HL-60 (cell line): ENCODE measurements around the gene TRIP10.

ENCODE experiments used
- GABPA ChIP-seq: IDR thresholded peaks from 2 replicates; pipeline ENCODE4 v1.6.1; 2012; ENCODE audit warnings: low read depth
- POLR2AphosphoS5 ChIP-seq: IDR thresholded peaks from 2 replicates; pipeline ENCODE4 v1.6.1; 2012; ENCODE audit warnings: low read depth
- SPI1 ChIP-seq: IDR thresholded peaks from 2 replicates; pipeline ENCODE4 v1.6.1; 2012; ENCODE audit warnings: low read depth, mild to moderate bottlenecking, borderline replicate concordance
- TF ChIP-seq, protein P1 (sequence below): IDR thresholded peaks from 2 replicates; pipeline ENCODE4 v1.6.1; 2012; ENCODE audit warnings: low read depth; ENCODE audit not compliant: insufficient replicate concordance
- TF ChIP-seq, protein P2 (sequence below): IDR thresholded peaks from one replicate; pipeline ENCODE4 v1.5.1; 2011; ENCODE audit warnings: low read length, control low read depth, inconsistent platforms; ENCODE audit not compliant: insufficient read depth

DNA sequence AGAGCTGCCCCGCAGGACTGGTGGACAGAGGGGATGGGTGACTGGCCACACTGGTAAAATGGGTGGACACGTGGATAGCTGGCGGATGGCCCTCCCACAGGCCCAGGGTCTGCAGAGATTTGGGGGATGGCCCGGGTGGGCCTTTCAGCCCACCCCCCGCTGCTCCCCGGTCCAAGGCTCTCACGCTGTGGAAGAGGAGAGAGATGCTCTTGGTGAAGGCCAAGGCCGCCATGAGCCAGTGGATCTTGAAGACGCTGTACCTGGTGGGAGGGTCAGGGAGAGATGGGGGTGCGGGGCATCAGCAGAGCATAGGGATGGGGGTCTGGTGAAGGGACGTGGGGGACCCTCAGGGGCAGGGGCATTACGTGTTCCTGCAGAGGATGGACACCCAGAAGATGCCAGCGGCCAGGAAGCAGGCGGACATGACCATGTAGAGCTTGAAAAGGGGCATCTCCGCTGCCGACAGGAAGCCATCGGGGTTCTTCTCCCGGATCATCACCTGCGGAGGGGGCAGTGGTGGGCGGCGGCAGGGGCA, 6.6 kb upstream of the TRIP10 start:
- TF ChIP-seq, protein P1, sequence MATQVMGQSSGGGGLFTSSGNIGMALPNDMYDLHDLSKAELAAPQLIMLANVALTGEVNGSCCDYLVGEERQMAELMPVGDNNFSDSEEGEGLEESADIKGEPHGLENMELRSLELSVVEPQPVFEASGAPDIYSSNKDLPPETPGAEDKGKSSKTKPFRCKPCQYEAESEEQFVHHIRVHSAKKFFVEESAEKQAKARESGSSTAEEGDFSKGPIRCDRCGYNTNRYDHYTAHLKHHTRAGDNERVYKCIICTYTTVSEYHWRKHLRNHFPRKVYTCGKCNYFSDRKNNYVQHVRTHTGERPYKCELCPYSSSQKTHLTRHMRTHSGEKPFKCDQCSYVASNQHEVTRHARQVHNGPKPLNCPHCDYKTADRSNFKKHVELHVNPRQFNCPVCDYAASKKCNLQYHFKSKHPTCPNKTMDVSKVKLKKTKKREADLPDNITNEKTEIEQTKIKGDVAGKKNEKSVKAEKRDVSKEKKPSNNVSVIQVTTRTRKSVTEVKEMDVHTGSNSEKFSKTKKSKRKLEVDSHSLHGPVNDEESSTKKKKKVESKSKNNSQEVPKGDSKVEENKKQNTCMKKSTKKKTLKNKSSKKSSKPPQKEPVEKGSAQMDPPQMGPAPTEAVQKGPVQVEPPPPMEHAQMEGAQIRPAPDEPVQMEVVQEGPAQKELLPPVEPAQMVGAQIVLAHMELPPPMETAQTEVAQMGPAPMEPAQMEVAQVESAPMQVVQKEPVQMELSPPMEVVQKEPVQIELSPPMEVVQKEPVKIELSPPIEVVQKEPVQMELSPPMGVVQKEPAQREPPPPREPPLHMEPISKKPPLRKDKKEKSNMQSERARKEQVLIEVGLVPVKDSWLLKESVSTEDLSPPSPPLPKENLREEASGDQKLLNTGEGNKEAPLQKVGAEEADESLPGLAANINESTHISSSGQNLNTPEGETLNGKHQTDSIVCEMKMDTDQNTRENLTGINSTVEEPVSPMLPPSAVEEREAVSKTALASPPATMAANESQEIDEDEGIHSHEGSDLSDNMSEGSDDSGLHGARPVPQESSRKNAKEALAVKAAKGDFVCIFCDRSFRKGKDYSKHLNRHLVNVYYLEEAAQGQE, result no peak
- TF ChIP-seq, protein P2, sequence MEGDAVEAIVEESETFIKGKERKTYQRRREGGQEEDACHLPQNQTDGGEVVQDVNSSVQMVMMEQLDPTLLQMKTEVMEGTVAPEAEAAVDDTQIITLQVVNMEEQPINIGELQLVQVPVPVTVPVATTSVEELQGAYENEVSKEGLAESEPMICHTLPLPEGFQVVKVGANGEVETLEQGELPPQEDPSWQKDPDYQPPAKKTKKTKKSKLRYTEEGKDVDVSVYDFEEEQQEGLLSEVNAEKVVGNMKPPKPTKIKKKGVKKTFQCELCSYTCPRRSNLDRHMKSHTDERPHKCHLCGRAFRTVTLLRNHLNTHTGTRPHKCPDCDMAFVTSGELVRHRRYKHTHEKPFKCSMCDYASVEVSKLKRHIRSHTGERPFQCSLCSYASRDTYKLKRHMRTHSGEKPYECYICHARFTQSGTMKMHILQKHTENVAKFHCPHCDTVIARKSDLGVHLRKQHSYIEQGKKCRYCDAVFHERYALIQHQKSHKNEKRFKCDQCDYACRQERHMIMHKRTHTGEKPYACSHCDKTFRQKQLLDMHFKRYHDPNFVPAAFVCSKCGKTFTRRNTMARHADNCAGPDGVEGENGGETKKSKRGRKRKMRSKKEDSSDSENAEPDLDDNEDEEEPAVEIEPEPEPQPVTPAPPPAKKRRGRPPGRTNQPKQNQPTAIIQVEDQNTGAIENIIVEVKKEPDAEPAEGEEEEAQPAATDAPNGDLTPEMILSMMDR, result no peak
- TF ChIP-seq POLR2AphosphoS5, result no peak
- TF ChIP-seq GABPA, result no peak
- no peak for TF ChIP-seq SPI1
